ENCODE data around the gene ETS2. TPM values are rescaled to one million over a fixed set of nuclear protein-coding genes. Genes with fewer than 3 reads are reported as not detected.

ETS2 gene
- polyA plus RNA-seq, 1 donor from 2014 or later = 11.6 TPM

DNA sequence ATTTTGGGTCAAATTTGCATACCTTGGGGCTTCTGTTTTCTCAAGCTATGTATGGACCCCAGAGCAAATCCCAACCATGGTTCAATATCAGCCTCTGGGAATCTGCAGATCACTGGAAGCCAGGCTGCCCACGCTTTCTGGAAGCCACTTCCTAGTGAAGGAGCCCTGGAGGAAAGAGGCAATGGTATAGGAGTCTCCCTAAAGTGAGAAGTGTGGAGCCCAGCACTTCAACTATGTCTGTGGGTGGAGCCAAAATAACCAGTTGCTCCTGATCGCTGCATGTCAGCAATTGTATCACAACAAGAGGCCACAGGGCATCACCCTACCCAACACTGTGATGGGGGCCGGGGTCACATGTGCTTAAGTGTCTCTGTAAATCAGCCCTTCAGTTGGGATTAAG is 26.9 kb downstream of the ETS2 start:
- Histone ChIP-seq H3K36me3 (ENCODE audit: insufficient read depth, low read length) (no peaks in the 10 kb centered on the region), H3K9me3 (ENCODE audit: low read length) (no peaks in the 10 kb centered on the region), H2AFZ (ENCODE audit: low read depth, low read length) (no peak overlapping the region), H3K27me3 (ENCODE audit: insufficient read depth, low read depth, low read length) (no peaks in the 10 kb centered on the region), H3F3A (ENCODE audit: insufficient read depth, low read length, poor library complexity, severe bottlenecking) (no peaks in the 10 kb centered on the region), H3K4me2 (ENCODE audit: low read length) (no peak overlapping the region), H3K4me3 (ENCODE audit: low read length) (no peak overlapping the region), H3K9me2 (ENCODE audit: insufficient read depth, low read length) (no peaks in the 10 kb centered on the region), H3K9ac (ENCODE audit: low read length) (no peak overlapping the region), H3K79me2 (replicated peaks; ENCODE audit: insufficient read depth, low read length) (no peaks in the 10 kb centered on the region), H4K20me1 (ENCODE audit: insufficient read depth) (no peaks in the 10 kb centered on the region), H3K27ac (ENCODE audit: low read length) (no peak overlapping the region)
- TF ChIP-seq TAF1 (IDR thresholded peaks at IDR 0.05; ENCODE audit: low read depth) (no peak), RAD21 (conservative IDR thresholded peaks at IDR 0.05) (no peak), EZH2 (IDR thresholded peaks at IDR 0.05; ENCODE audit: borderline replicate concordance, insufficient read depth, low read length, poor library complexity, severe bottlenecking) (no peak), MXI1 (conservative IDR thresholded peaks at IDR 0.05; ENCODE audit: poor library complexity, severe bottlenecking) (no peak), POLR2AphosphoS5 (IDR thresholded peaks at IDR 0.05) (no peak), SMC3 (conservative IDR thresholded peaks at IDR 0.05; ENCODE audit: poor library complexity) (no peak)
- TF ChIP-seq, protein P1, sequence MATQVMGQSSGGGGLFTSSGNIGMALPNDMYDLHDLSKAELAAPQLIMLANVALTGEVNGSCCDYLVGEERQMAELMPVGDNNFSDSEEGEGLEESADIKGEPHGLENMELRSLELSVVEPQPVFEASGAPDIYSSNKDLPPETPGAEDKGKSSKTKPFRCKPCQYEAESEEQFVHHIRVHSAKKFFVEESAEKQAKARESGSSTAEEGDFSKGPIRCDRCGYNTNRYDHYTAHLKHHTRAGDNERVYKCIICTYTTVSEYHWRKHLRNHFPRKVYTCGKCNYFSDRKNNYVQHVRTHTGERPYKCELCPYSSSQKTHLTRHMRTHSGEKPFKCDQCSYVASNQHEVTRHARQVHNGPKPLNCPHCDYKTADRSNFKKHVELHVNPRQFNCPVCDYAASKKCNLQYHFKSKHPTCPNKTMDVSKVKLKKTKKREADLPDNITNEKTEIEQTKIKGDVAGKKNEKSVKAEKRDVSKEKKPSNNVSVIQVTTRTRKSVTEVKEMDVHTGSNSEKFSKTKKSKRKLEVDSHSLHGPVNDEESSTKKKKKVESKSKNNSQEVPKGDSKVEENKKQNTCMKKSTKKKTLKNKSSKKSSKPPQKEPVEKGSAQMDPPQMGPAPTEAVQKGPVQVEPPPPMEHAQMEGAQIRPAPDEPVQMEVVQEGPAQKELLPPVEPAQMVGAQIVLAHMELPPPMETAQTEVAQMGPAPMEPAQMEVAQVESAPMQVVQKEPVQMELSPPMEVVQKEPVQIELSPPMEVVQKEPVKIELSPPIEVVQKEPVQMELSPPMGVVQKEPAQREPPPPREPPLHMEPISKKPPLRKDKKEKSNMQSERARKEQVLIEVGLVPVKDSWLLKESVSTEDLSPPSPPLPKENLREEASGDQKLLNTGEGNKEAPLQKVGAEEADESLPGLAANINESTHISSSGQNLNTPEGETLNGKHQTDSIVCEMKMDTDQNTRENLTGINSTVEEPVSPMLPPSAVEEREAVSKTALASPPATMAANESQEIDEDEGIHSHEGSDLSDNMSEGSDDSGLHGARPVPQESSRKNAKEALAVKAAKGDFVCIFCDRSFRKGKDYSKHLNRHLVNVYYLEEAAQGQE (IDR thresholded peaks at IDR 0.05; ENCODE audit: borderline replicate concordance) = no peak
- TF ChIP-seq, protein P2, sequence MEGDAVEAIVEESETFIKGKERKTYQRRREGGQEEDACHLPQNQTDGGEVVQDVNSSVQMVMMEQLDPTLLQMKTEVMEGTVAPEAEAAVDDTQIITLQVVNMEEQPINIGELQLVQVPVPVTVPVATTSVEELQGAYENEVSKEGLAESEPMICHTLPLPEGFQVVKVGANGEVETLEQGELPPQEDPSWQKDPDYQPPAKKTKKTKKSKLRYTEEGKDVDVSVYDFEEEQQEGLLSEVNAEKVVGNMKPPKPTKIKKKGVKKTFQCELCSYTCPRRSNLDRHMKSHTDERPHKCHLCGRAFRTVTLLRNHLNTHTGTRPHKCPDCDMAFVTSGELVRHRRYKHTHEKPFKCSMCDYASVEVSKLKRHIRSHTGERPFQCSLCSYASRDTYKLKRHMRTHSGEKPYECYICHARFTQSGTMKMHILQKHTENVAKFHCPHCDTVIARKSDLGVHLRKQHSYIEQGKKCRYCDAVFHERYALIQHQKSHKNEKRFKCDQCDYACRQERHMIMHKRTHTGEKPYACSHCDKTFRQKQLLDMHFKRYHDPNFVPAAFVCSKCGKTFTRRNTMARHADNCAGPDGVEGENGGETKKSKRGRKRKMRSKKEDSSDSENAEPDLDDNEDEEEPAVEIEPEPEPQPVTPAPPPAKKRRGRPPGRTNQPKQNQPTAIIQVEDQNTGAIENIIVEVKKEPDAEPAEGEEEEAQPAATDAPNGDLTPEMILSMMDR (IDR thresholded peaks at IDR 0.05; ENCODE audit: poor library complexity, severe bottlenecking) = no peak

DNA sequence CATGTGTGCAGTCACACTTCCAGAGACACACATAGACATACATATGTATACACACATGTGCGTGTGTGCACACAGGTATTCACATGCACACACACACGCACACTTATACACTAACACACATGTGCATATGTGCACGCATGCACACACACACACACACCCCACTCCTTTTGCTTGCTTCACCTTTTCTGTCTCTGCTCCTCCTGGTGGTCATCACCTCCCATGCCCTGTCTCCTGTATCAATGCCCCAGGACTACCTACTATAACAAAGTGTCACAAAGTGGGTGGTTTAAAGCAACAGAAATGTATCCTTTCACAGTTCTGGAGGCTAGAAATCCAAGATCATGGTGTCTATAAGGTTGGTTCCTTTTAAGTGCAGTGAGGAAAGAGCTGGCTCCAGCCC is 27.4 kb downstream of the ETS2 start:
- Histone ChIP-seq H3K4me2 (ENCODE audit: low read length) (no peak overlapping the region), H3K27ac (ENCODE audit: low read length) (no peak overlapping the region), H3K9me2 (ENCODE audit: insufficient read depth, low read length) (no peaks in the 10 kb centered on the region), H3F3A (ENCODE audit: insufficient read depth, low read length, poor library complexity, severe bottlenecking) (no peaks in the 10 kb centered on the region), H3K4me3 (ENCODE audit: low read length) (no peak overlapping the region), H2AFZ (ENCODE audit: low read depth, low read length) (no peak overlapping the region), H3K36me3 (ENCODE audit: insufficient read depth, low read length) (no peaks in the 10 kb centered on the region), H3K27me3 (ENCODE audit: insufficient read depth, low read depth, low read length) (no peaks in the 10 kb centered on the region), H3K79me2 (replicated peaks; ENCODE audit: insufficient read depth, low read length) (no peaks in the 10 kb centered on the region), H3K9me3 (ENCODE audit: low read length) (no peaks in the 10 kb centered on the region), H3K9ac (ENCODE audit: low read length) (no peak overlapping the region), H4K20me1 (ENCODE audit: insufficient read depth) (no peaks in the 10 kb centered on the region)
- TF ChIP-seq POLR2AphosphoS5 (IDR thresholded peaks at IDR 0.05) (no peak), TAF1 (IDR thresholded peaks at IDR 0.05; ENCODE audit: low read depth) (no peak), MXI1 (conservative IDR thresholded peaks at IDR 0.05; ENCODE audit: poor library complexity, severe bottlenecking) (no peak), RAD21 (conservative IDR thresholded peaks at IDR 0.05) (no peak), SMC3 (conservative IDR thresholded peaks at IDR 0.05; ENCODE audit: poor library complexity) (no peak)
- TF ChIP-seq, protein P2 (IDR thresholded peaks at IDR 0.05; ENCODE audit: poor library complexity, severe bottlenecking) = no peak
- TF ChIP-seq, protein P1 (IDR thresholded peaks at IDR 0.05; ENCODE audit: borderline replicate concordance) = no peak

Data from neural cell (in vitro differentiated cells).